Epidermal melanocyte (primary cell): Measurements from ENCODE around the gene SCCPDH.

Experiments
- DNase-seq: peaks from one replicate; pipeline ENCODE4 v3.0.0; 2011; ENCODE audit warnings: low spot score; ENCODE audit not compliant: insufficient read length

SCCPDH gene

DNA sequence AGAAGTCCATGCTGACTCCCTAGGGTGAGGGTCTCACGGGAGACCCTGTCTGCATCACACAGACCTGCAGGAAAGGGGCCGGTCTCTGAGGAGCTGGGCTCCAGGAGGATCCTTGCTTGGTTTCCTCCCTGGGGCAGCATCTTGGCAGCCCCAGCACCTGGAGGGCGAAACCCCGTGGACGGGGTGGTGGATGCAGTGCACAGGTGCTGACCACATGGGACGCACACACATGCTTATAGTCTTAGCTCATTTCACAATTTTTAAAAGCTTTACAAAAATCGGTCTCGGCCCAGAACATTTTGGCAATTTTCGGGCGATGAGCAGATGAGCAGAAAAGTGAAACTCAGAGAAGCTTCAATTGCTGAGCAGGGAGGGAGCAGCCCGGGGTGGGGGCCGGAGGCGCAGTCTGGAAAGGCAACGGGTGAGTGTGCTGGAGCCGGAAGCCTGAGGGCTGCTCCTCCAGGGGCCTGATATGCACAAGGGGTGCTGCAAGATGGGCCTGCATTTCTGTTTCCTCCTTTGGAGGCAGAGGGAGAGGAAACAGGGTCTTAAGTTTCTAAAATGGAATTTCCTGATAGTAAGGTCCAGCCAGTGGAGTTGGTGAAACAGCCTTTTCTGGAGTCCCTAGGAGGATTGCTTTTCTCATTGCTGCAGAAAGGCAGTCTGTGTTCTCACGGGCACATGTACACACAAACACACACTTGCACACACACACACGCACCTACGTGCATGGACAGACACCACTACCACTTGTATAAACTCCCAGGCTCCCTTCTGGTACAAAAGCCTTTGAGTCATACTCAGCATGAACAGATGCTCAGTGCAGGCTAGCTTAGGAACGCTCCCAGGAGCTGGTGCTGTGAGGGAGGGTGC lies 60.6 kb downstream of the SCCPDH start:
- no peak for DNase-seq

DNA sequence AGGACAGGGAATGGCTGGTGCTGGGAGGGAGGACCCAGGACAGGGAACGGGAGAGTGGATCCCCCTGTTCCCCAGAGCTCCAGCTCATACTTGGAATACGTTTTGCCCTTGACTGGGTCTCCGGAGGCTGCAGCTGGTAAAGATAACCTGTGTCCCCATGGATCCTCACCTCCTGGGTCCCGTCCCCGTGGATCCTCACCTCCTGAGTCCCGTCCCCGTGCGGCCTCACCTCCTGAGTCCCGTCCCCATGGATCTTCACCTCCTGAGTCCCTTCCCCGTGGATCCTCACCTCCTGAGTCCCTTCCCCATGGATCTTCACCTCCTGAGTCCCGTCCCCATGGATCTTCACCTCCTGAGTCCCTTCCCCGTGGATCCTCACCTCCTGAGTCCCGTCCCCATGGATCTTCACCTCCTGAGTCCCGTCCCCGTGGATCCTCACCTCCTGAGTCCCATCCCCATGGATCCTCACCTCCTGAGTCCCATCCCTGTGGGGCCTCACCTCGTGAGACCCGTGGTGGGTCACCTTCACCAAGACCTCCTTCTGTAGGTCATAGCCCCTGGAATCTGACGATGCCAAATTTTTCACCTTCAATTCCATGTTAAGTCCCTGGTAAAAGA lies 61.4 kb downstream of the SCCPDH start:
- no peak for DNase-seq

DNA sequence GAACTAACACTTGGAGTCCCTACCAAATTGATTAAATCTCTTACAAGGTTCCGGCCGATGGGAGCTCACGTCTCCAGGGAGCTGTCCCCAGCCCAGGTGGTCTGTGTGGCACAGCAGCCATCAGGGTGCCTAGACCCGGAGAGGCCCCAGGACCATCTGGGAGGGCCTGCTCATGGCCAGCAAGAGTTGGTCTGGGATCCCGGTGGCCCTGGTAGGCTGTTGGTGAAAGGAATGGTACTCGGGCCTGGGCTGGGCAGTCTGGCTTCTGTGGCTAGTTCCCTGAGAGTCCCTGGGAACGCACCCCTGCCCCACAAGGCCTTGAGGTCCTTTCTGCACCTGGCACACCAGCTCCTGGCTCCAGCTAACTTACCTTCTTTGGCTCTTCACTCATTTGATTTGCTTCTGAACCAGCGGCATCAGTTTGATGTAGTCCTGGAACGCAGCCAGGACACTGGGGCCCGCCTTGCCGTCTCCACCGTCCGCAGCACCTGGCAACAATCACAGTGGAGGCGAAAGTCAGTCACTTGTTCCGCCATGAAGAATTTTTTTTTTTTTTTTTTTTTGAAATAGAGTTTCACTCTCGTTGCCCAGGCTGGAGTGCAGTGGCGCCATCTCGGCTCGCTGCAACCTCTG lies 62.5 kb downstream of the SCCPDH start:
- DNase-seq: no peak

DNA sequence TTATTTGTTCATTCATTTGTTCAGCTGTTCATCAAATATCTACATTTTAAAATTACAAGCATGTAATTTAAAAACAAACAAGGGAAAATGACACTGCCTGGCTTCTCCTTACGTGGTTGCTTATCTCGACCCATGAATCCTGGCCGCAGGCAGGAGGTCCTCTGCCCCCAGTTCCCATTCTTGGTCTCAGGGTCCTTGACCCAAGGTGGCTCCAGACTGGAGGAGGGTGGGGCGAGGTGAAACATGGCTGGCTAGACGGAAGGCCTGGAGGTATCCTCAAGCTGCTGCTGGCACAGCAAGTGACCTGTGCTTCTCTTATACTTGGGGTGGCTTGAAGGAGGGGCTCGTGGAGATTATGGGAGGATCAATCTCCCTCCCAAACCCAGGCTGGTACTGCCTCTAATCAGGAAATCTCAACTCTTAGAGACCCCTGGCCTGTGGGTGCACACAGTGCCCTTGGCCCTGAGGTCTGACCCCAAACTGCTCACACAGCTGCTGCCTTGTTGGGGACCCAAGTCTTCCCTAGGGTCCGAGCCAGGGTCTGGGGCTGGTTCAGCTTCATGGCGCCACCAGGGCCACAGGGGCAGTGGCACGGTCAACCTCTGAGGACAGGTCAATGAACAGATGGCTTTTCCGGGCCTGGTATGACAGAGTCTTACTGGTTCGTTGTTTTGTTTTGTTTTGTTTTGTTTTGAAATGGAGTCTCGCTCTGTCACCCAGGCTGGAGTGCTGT lies 63.7 kb downstream of the SCCPDH start:
- no peak for DNase-seq

DNA sequence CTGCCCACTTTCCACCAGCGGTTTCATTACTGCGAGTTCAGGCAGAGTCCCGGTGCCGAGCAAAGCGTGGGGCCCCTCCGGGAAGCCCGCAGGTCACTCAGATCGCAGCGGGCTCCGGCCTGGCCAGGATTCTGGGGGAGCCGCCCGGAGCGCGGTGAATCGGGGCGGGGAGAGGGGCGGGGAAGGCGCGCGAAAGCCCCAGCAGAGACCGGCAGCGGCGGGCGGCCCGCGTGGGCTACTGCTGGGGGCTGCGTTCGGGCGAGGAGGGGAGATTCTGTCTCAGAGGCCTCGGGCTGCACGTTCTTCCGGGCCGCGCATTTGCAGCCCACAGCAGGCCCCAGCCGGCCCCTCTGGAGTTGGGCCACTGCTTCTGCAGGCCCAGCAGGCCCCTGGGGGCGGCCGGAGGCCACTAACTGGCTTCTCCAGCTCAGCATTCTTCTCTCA lies 64.7 kb downstream of the SCCPDH start:
- no peak for DNase-seq

DNA sequence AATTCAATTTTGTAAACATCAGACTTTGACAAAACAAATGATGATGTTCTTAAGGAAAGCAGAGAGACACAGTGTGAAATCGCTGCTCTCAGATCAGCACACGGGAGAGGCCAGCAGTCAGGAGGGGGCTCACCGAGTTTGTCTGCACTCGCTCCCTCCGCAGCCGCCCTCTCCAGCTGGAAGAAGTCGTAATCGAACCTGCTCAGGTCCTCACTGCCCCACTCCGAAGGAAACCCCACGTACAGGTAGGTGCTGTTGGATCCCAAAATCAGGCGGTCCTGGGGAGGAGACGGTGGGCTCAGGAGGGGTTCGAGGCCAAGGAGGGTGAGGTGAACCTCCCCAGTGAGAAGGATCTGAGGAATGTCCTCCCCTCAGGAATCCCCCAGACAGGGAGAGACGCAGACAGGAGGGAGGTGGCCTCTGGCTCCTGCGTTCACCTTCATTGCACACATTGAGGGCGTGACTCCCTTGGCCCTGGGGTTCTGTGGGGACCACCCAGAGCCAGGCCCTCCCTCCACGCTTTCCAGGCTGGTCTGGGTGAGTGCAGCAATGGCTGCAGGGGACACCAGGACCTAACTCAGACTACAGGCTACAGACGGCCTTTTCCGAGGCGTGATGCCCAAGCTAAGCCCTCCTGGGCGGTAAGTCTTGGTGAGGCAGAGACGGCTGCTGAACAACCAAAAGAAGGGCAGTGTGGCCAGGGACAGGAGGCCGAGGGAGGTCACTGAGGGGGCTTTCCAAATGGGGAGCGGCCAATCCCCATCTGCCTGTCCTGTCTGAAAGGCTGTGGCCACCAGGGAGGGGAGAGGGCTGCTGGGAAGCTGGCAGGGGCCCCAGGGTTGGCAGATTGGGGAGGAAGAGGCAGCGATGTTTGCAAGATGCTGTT lies 65.5 kb downstream of the SCCPDH start:
- DNase-seq: no peak

DNA sequence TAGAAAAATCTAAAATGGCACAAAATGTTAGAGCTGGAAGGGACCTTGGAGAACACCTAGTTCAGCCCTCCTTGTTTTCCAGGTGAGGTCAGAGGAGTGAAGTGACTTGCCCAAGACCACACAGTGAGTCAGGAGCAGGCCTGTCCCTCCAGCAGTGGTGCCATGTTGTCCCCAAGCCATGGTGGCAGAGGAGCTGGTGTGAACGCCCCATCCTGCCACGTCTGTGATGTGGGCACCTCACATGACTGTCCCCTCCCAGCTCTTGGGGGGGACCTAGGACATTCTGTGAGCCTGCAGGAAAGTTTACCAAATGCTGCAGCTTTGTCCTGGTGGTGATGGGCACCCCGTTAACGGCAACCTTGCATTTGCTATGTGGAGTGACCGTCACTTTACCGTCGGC lies 66.2 kb downstream of the SCCPDH start:
- DNase-seq: no peak

DNA sequence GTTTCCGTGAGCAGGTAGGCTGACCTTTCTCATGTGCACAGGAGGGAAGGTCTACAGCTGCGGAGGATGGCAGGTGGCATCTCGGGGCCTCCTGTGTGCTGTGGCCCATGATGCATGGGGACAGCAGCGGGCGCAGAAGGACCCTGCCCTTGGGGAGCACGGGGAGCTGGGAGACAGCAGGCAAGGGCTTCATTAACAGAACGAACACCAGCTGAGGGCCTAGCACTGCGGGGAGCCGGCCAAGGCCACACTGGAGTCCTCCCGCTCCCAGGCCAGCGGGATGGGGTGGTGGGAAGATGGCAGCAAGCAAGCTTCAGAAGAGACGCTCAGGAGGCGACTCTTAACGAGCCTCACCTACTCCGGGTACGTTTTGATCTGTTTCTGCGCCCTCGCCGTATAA lies 66.6 kb downstream of the SCCPDH start:
- DNase-seq: no peak

DNA sequence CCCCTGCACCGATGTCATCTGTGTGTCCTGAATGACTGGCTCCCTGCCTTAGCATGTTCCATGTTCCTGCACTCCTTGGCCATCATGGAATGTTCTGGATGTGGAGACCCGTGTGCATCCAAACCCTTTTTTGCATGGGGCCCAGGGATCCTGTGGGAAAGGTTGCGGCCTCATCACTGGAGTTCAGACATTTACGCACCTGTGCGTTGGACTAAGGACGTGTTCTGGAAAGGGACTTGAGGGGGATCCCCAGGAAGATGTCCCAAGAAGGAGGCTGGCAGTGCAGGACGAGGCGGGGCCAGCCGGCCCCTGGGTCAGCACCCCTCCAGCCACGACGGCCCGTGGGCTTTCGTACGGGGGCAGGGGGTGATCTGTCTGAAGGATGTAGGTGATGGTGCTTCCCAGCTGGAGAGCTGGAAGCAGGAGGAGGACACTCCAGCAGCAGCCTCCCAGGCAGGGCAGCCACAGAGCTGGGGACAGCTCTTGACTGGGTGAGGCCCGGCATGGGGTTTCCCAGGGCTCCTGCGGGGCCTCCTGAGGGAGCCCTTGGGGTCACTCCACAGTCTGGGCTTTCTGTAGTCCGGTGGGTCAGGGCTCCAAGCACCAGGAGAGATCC lies 67.2 kb downstream of the SCCPDH start:
- DNase-seq: no peak

DNA sequence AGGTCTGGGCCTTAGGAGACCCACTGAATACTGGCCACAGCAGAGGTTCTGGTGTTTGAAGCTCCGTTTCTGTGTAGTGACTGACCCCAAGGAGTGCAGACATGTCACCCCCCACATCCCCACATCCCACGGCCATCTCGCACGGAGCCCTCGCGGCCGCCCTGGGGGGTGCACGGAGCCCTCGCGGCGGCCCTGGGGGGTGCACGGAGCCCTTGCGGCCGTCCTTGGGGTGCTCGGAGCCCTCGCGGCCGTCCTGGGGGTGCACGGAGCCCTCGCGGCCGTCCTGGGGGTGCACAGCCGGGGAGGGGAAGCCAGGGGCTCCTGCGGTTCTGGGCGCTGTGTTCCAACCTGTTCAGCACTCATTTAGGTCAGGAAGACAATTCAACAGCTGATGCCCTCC lies 68.4 kb downstream of the SCCPDH start:
- DNase-seq: no peak

DNA sequence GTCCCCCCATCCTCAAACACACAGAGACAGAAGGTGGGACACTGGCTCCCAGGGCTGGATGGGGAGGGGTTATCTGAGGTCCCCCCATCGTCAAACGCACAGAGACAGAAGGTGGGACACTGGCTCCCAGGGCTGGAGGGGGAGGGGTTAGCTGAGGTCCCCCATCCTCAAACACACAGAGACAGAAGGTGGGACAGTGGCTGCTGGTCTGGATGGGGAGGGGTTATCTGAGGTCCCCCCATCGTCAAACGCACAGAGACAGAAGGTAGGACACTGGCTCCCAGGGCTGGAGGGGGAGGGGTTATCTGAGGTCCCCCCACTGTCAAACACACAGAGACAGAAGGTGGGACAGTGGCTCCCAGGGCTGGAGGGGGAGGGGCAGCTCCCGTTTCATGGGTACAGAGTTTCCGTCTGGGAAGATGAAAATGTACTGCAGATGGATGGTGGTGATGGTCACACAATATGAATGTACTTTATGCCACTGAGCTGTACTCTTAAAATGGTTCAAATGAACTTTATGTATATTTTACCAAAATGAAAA lies 69.2 kb downstream of the SCCPDH start:
- DNase-seq: no peak

DNA sequence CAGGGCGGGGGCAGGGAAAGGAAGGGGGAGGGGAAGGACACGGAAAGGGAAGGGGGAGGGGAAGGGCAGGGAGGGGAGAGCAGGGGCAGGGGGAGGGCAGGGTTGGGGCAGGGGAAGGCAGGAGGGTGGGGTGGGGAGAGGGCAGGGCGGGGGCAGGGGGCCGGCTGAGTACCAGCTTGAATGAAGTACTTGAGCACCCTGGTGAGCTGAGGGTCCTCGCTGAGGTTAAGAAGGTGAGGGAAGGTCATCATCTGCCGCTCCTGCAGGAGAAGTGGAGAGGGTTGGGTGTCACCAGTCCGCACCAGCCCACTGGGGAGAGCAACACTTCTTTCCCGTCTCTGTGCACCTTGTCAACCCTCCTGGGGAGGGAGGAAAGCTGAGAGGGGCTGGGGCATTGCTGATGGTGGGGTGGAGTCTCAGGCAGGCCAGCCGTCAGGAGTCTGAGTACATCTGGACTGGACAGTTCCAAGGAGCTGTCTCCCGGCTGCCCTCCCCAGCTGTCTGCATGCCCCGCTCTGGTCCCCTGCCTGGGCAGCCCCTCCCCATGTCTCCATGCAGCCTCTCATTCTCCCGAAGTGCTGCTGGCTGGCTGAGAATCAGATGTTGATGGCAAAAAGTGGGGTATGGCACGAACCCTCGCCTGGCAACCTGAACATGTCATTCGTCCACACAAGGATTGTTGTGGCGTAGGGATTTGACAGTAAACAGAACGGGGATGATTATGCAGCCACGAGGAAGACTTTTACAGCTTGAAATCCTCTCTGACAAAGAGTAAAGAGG lies 70.0 kb downstream of the SCCPDH start:
- no peak for DNase-seq

DNA sequence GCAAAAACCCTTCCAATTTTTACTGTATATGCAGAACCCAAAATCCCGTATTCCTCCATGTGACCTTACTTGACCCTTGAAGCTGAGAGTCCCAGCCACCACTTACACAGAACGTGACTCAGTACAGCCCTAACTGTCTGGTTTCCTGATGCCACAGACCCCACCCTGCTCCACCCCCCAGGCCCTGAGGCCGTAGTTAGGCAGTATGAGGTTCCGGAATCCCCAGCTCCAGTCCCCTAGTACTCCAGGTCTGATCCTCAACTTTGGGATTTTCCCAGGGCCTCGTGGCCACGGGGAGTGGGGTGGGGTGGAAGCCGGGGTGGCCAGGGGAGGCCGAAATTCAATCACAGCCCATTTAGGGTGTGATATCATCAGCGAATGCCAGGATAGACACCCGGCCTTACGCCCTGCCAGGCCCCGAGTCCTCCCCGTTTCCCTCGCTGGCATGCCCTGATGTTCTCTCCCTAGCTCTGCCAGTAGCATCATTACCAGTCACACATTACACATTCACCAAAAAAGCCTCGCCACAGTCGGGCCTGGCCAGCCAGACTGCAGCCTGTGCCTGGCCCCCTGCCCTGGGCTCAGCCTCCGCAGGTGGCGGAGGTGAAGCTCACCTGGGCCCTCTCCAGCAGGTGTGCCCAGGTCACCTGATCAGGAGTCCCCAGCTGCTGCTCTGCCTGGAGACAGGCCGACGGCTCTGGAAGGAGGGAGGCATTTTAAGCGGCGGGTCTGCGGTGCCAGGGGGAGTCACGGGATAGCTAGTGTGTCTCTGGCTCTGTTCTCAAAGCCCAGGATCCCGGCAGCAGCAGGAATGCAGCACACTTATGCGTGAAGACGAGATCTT lies 70.8 kb downstream of the SCCPDH start:
- DNase-seq: no peak

DNA sequence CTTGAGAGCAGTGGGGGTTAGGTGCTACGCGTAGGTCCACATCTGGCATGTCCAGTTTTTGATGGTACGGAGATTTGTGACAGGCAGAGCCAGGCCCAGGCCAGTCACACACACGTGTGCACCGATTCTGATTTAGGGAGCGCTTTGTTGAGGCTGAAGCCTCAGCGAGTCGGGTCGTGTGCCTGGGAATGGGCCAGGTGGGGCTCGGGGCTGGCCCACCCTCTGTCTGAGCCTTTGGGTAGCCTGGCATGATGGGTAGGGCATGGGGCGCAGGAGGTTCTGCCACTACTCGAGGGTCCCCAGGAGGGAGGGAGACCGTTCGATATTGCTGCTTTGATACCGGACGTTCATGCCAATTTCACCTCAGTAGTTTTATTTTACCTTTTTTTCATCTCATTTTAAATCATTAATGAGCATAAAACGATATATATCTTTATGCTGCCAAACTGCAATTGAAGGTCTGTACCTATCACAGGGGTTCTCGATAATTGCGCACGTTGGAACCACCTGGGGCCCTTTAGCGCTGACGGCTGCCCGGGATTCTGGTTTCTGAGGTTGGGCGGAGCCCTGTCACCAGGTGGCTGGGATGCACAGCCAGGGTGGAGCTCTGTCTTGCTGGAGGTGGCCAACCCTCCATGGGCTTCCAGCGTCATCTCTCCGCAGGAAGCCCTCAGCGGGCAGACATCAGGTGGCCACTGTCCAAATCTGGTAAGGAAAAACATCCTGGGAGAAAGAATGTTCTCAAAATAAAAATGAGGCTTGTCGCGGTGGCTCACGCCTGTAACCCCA lies 71.9 kb downstream of the SCCPDH start:
- no peak for DNase-seq

DNA sequence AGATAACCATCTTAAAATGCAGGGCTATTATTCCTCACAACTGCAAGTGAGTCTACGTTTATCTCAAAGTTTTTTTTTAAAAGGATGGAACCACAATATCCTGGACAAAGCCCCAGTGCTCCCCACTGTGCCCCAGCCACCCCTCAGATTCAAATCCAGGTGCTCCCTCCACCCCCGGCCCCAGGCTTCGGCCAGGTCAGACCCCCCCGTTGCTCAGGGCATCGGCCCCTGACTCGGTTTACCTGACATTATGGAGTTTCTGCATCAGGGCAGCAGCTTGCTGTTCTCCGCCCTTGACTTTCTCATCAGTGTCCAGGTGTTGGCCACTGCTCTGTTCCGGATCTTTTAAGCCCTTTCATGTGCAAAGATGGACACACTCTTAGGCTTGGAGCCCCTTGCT lies 72.9 kb downstream of the SCCPDH start:
- no peak for DNase-seq

DNA sequence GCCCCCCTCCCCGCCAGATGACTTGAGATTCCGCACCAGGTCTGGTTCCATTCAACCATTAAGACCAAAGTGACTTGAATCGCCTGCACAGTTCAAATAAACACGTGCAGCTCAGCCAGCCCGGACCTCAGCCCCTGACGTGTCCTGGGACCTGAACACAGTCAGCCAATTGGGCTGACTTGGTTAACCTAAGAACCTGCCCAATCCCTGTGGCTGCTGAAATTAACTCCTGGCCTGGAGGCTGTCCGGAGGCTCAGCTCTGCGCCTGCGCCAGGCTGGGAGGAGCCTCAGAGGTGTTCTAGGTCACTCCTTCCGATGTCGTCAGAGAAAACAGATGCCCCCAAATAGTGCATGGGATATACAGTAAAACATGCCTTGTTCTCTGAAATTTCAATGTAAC lies 73.4 kb downstream of the SCCPDH start:
- DNase-seq: no peak

DNA sequence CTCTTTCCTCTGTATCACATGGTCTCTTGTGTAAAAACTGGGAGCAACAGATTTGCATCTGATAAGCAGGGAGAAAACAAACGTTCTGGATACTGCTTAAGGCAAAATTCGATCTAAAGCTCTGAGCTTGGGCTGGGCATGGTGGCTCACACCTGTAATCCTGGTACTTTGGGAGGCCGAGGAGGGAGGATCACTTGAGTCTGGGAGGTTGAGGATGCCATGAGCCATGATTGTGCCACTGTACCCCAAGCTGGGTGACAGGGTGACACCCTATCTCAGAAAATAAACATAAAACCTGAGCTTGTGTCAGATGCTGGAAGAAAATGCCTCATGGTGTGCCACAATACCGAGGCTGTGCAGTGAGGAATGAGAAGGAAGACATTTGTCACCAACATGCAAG lies 73.9 kb downstream of the SCCPDH start:
- DNase-seq: no peak
